Liver (tissue), 3 donors: ENCODE results near the gene EPB41L4B.

Source experiments
- EGR1 ChIP-seq, 2 donors: IDR thresholded peaks; 2 replicates each; pipeline ENCODE4 v1.6.1; 2016 to 2018; ENCODE audit warnings: antibody characterized with exemption in 2 of 2, low read depth in 2 of 2
- GABPA ChIP-seq, 2 donors: IDR thresholded peaks in 1 of 2; conservative IDR thresholded peaks in 1 of 2; 2 replicates each; pipeline ENCODE4 v1.6.1; 2016; ENCODE audit warnings: antibody characterized with exemption in 2 of 2, mild to moderate bottlenecking in 1 of 2, moderate library complexity in 1 of 2
- RAD21 ChIP-seq, 2 donors: IDR thresholded peaks; 2 replicates each; pipeline ENCODE4 v1.6.1; 2016; ENCODE audit warnings: antibody characterized with exemption in 2 of 2, mild to moderate bottlenecking in 2 of 2
- RXRA ChIP-seq, 2 donors: IDR thresholded peaks; 2 replicates each; pipeline ENCODE4 v1.6.1; 2017 to 2018; ENCODE audit warnings: antibody characterized with exemption in 2 of 2, mild to moderate bottlenecking in 1 of 2
- SP1 ChIP-seq: IDR thresholded peaks from 2 replicates; pipeline ENCODE4 v1.6.1; 2018; ENCODE audit warnings: antibody characterized with exemption, mild to moderate bottlenecking
- TAF1 ChIP-seq: conservative IDR thresholded peaks from 2 replicates; pipeline ENCODE4 v1.6.1; 2016; ENCODE audit warnings: antibody characterized with exemption, mild to moderate bottlenecking
- YY1 ChIP-seq: IDR thresholded peaks from 2 replicates; pipeline ENCODE4 v1.6.1; 2016; ENCODE audit warnings: antibody characterized with exemption, mild to moderate bottlenecking
- TF ChIP-seq, protein P1 (sequence below): IDR thresholded peaks from 2 replicates; pipeline ENCODE4 v1.6.1; 2016; ENCODE audit warnings: antibody characterized with exemption, mild to moderate bottlenecking
- TF ChIP-seq, protein P2 (sequence below): fragments of 150-350 bp; IDR thresholded peaks from 2 replicates; pipeline ENCODE4 v1.5.1; 2017; ENCODE audit warnings: improper control_type of control experiment, low read depth, low read length; ENCODE audit not compliant: missing input control
- TF ChIP-seq, protein P3 (sequence below): IDR thresholded peaks from 2 replicates; pipeline ENCODE4 v1.6.1; 2016; ENCODE audit warnings: antibody characterized with exemption
- TF ChIP-seq, protein P4 (sequence below): IDR thresholded peaks from 2 replicates; pipeline ENCODE4 v1.6.1; 2016; ENCODE audit warnings: antibody characterized with exemption
- TF ChIP-seq, protein P5 (sequence below): IDR thresholded peaks from 2 replicates; pipeline ENCODE4 v1.6.1; 2016; ENCODE audit warnings: antibody characterized with exemption
- donor health status: healthy.
- donor health status: healthy.

DNA sequence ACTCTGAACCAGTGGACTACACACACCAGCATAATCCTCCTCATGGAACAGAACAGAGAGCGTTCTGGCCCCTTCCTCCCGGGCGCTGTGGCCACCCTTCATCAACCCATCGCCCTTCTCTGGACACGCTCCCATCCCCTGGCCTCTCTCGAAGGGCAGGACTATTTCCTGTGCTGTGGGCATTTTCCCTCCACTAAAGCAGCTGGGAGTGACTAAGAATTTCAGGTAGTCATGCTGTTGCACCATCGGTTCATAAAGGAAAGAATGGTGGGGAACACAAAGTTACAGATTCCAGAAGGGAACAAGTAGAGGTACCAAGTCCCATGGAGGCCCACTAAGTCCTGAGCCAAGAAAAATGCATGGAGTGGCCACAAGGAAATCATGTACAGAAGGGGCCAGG is 68.6 kb downstream of the EPB41L4B start:
- TF ChIP-seq, protein P1, sequence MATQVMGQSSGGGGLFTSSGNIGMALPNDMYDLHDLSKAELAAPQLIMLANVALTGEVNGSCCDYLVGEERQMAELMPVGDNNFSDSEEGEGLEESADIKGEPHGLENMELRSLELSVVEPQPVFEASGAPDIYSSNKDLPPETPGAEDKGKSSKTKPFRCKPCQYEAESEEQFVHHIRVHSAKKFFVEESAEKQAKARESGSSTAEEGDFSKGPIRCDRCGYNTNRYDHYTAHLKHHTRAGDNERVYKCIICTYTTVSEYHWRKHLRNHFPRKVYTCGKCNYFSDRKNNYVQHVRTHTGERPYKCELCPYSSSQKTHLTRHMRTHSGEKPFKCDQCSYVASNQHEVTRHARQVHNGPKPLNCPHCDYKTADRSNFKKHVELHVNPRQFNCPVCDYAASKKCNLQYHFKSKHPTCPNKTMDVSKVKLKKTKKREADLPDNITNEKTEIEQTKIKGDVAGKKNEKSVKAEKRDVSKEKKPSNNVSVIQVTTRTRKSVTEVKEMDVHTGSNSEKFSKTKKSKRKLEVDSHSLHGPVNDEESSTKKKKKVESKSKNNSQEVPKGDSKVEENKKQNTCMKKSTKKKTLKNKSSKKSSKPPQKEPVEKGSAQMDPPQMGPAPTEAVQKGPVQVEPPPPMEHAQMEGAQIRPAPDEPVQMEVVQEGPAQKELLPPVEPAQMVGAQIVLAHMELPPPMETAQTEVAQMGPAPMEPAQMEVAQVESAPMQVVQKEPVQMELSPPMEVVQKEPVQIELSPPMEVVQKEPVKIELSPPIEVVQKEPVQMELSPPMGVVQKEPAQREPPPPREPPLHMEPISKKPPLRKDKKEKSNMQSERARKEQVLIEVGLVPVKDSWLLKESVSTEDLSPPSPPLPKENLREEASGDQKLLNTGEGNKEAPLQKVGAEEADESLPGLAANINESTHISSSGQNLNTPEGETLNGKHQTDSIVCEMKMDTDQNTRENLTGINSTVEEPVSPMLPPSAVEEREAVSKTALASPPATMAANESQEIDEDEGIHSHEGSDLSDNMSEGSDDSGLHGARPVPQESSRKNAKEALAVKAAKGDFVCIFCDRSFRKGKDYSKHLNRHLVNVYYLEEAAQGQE = no peak
- TF ChIP-seq, protein P2, sequence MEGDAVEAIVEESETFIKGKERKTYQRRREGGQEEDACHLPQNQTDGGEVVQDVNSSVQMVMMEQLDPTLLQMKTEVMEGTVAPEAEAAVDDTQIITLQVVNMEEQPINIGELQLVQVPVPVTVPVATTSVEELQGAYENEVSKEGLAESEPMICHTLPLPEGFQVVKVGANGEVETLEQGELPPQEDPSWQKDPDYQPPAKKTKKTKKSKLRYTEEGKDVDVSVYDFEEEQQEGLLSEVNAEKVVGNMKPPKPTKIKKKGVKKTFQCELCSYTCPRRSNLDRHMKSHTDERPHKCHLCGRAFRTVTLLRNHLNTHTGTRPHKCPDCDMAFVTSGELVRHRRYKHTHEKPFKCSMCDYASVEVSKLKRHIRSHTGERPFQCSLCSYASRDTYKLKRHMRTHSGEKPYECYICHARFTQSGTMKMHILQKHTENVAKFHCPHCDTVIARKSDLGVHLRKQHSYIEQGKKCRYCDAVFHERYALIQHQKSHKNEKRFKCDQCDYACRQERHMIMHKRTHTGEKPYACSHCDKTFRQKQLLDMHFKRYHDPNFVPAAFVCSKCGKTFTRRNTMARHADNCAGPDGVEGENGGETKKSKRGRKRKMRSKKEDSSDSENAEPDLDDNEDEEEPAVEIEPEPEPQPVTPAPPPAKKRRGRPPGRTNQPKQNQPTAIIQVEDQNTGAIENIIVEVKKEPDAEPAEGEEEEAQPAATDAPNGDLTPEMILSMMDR = no peak
- TF ChIP-seq, protein P3, sequence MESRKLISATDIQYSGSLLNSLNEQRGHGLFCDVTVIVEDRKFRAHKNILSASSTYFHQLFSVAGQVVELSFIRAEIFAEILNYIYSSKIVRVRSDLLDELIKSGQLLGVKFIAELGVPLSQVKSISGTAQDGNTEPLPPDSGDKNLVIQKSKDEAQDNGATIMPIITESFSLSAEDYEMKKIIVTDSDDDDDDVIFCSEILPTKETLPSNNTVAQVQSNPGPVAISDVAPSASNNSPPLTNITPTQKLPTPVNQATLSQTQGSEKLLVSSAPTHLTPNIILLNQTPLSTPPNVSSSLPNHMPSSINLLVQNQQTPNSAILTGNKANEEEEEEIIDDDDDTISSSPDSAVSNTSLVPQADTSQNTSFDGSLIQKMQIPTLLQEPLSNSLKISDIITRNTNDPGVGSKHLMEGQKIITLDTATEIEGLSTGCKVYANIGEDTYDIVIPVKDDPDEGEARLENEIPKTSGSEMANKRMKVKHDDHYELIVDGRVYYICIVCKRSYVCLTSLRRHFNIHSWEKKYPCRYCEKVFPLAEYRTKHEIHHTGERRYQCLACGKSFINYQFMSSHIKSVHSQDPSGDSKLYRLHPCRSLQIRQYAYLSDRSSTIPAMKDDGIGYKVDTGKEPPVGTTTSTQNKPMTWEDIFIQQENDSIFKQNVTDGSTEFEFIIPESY = no peak
- TF ChIP-seq, protein P4, sequence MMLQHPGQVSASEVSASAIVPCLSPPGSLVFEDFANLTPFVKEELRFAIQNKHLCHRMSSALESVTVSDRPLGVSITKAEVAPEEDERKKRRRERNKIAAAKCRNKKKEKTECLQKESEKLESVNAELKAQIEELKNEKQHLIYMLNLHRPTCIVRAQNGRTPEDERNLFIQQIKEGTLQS = no peak
- no peak for TF ChIP-seq RAD21 (IDR thresholded peaks at IDR 0.05)
- TF ChIP-seq TAF1 = no peak
- no peak for TF ChIP-seq SP1
- TF ChIP-seq YY1 = no peak
- TF ChIP-seq, protein P5, sequence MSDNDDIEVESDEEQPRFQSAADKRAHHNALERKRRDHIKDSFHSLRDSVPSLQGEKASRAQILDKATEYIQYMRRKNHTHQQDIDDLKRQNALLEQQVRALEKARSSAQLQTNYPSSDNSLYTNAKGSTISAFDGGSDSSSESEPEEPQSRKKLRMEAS = no peak
- no peak for TF ChIP-seq RXRA (IDR thresholded peaks at IDR 0.05)
- TF ChIP-seq GABPA (IDR thresholded peaks at IDR 0.05 in 1 of 2, conservative IDR thresholded peaks at IDR 0.05 in 1 of 2) = no peak
- no peak for TF ChIP-seq EGR1 (IDR thresholded peaks at IDR 0.05; ENCODE audit: low read depth in 2 of 2)
